Right hindlimb (tissue), 1 donor: ENCODE data around the gene CENPM.

Source experiments
- DNase-seq: peaks from one replicate; pipeline ENCODE4 v3.0.0-alpha.2; 2018

Gene CENPM

GRCh38 chr22:41946629-41947423, at the start of gene CENPM:
Gene CENPM, minus strand, starts transcription at chr22:41947152. Its CDS starts 76 bp downstream, at chr22:41947076.
- peak; percentile 98 for DNase-seq

DNA sequence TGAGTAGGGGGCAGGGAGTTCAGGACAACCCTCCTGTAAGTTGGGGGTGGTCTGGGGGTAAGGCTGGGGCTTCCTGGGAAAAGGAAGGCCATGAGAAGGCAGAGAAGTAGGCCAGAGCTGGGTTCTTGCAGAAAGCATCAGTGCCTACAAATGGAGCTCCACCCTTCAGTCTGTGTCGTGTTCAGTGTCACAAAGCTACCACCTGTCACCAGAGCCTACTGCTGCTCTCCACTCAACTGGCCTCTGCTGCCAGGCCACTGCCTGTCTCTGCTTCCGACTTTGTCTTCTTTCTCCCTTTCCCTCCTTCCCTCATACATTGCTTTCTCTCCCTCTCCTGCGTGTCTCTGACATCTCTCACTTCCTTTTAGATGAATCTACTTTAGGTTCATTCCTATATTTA, 48.3 kb upstream of the CENPM start:
- no peak for DNase-seq

GRCh38 chr22:41992496-41992895, 45.5 kb upstream of the CENPM start:
- DNase-seq = no peak

- DNase-seq = no peak
Measured at GRCh38 chr22:41991111-41991510, 44.2 kb upstream of the CENPM start.

DNA sequence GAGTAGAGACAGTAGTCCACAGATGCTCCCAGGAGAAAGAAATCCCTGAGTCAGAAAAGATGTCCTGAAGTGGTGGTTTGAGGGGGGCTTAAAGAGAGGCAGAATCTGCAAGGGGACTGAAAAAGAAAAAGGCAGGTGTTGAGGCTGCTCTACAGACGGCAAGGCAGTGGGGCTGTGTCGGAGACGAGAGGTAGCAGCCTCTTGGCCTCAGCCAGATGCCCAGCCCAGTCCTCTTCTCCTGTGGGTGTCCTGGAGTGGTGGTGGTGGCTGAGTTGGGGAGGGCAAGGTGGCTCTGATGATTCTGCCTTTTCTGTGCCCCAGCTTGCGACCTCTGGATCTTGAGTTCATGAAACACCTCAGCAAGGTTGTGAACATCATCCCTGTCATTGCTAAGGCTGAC, 42.3 kb upstream of the CENPM start:
- no peak for DNase-seq

GRCh38 chr22:41987276-41987675, 40.3 kb upstream of the CENPM start:
- no peak for DNase-seq

DNA sequence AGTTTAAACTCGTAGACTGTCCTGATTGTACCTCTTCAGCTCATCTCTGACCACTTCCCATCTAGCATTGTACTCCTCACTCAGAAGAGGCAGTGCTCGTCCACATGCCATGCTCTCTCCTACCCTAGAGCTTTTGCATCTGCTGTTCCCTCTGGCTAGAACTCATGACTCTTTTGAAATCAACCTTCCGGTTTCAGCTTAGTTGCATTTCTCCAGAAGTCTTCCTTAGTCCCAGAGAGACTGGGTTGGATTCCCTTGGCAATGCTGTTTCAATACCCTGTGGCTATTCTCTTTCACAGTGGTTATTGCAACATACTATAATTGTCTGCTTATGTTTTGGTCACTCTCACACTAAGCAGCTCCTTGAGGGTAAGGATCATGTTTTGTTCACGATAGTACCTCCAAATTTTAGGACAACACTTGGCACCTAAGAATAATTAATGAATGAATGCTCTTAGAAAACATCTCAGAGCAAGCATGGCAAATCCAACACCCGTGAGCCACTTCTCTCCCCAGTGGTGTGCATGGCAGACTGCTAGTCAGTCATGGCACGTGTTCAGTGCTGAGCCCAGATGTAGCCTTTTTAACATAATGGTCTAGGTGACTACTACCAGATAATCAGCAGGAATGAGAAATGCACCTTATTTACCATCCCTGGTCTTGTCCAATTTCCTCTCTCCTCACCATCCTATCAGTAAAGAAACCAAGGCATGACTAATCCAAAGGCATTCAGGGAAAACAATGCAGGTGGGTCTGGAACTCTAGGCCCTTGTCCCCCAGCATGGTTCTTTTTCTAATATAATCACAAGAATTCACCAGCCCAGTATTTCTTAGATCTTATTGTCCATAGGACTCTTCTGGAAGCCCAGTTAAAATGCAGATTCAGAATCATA, 36.8 kb upstream of the CENPM start:
- DNase-seq = no peak

DNA sequence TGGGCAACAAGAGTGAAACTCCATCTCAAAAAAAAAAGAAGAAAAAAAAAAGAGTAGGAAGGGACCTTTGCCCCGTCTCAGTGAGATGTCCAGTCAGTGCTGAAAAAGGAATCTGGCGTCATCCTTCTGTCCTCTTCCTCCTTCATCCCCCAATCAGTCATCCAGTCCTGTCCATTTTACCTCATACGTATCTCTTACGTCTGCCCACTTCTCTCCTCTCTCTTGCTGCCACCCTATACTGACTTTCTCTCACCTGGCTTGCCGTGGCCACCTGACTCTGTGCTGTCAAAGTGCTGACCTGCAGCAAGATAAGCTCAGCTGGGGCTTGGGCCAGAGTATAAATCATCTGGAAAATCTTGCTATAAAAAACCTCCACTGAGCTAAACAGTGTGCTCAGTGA, 35.9 kb upstream of the CENPM start:
- no peak for DNase-seq

GRCh38 chr22:41979423-41980250, 32.7 kb upstream of the CENPM start:
- no peak for DNase-seq

DNA sequence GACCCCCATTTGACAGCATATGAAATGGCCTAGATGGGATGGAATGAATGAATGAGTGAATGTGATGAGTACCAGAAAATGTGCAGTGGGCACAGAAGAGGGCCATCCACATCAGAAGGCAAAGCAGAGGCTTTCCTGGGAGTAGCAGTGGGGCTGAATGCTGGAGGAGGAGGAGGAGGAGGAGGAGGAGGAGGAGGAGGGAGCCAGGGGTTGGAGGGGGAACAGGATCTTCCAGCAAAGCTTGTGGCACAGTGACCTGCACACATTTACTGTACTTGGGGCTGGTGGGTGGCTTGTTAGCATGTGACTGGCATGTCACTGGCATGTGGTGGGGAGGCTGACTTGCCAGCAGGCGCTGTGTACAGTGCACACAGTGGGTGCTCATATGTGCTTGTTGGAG, 31.8 kb upstream of the CENPM start:
- DNase-seq = no peak

DNA sequence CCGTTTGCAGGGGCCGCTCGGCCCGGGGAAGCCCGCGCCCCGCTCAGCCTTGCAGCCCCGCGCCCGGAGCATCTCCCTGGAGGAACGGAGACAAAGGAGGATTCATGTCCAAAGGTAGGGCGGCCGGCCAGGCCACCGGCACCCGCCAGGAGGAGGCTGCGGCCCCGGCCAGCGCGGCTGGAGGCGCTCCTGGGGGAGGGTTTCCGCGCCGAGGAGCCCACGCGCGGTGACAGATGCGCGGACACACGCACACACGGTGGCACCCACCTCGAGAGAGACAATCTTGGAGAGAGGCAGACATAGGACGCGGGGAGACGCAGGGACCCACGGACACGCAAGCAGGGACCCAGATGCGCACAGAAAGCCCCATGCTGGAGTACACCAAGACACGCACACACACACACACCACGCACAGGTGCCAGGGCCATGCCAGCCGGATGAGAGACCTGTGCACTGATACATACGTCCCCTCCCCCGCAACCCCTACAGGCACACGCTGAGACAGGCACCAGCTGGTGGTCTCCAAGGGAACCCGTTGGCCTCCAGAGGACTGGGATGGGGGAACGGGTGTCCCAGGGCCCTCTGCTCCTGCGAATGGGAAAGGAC, 30.1 kb upstream of the CENPM start:
- DNase-seq = no peak

GRCh38 chr22:41976070-41976901, 29.3 kb upstream of the CENPM start:
- no peak for DNase-seq

GRCh38 chr22:41975299-41976069, 28.5 kb upstream of the CENPM start:
- DNase-seq = no peak

DNA sequence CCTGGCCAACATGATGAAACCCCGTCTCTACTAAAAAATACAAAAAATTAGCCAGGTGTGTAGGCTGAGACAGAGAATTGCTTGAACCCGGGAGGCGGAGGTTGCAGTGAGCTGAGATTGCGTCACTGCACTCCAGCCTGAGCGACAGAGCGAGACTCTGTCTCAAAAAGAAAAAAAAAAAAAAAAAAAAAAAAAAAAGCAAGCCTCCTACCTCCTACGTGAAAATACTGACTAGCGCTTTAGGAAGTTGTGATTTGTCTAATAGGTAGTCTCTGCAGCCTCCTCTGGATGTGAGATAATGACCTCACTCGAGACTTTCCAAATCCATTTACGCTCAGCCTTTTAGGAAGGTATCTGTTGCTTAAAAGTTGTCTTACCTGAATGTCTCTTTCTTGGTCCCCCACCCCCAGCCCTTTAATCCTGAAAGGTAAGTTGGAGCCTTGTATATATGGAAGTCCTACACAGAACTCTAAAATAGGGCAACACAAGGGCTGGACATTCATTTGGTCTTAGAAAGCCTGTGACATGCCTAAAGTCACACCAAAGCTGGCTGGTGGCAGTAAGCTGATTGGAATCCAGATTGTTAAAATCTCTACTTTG, 27.8 kb upstream of the CENPM start:
- no peak for DNase-seq

GRCh38 chr22:41971431-41971830, 24.5 kb upstream of the CENPM start:
- no peak for DNase-seq

DNA sequence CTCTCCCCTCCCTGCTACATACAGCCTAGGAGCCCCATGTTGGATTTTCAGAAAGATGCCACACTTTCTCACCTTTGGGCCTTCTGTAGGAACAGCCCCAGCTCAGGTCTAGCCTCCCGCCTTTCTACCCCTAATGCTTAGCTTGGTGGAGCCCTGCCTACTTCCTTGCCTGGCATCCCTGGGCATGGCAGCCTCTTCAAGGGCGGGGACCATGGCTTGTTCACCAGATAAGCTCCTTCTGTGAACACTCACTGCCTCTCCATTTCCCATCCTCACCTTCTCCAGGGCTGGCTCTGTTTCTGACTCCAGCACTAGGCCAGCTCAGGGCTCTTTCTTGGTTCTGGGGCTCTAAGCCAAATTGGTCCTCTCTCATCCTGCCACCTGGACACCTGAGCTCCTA, 23.6 kb upstream of the CENPM start:
- DNase-seq = no peak

GRCh38 chr22:41969110-41969646, 22.2 kb upstream of the CENPM start, which contains the start of gene SEPTIN3:
Gene SEPTIN3, plus strand, starts transcription at chr22:41969443. Its CDS starts 2,050 bp downstream, at chr22:41971493.
- no peak for DNase-seq

GRCh38 chr22:41968601-41969000, 21.6 kb upstream of the CENPM start:
- DNase-seq = no peak

DNA sequence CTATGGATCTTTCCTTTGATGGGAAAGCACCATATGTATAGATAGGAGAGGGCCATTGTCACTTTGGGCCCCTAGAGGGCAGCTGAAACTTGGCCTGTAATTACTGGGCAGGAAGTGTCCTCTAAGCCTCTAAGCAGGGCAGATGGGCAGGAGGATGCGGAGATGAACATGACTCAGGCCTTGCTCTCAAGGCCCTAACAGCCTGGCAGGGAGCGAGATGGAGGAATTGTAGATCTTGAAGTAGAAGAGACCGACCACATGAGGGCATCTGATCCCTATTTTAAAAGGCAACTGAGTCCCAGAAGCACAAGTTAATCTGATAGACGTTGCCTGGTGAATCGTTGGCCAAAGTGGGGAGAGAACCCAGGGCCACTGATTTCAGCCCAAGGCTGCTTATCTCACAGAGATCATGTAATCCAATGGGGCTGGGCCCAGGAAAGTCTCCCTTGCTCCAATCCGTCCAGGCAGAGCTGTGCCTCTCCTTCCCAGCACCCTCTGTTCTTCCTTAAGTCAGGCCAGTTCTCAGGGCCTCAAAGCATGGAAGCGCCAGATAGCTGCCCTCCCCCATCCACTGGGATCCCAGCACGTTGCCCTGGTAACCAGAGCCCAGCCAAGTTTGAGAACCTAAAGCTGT, 19.8 kb upstream of the CENPM start:
- DNase-seq = peak; percentile 54

DNA sequence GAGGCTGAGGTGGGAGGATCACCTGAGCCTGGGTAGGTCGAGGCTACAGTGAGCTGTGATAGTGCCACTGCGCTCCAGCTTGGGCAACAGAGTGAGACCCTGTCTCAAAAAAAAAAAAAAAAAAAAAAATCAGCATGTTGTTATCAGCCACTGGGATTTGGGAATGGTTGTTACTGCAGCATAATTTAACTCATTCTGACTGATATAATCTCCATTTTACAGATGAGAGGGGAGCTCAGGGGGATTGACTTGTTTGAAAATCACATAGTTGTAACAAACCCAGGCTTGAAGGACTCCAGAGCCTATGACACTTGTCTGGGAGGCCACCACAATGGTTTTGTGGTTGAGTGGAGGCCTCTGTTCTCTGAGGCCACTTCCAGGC, 19.3 kb upstream of the CENPM start:
- no peak for DNase-seq
